GM12878 (cell line): ENCODE measurements around the gene LRP1B. TPM values are rescaled to one million over a fixed set of nuclear protein-coding genes. Genes with fewer than 3 reads are reported as not detected.

ENCODE experiments used
- ATAC-seq: fragments of 200-7000 bp; cut with Tn5 transposase; 3 replicates; pipeline ENCODE4 v1.9.1; 2020; ENCODE audit warnings: mild to moderate bottlenecking, moderate library complexity
- BruUV-seq: library from RNA; stranded (reverse); fragments of 400-500 nt; replicated peaks from 2 replicates; lab custom pipeline; 2021; lab: Mats Ljungman, UMichigan
- CTCF ChIA-PET: fragments of 300-600 bp; sonication (Branson Sonifier 250); formaldehyde crosslinking; extraction: SDS; loops from one replicate; lab custom pipeline; 2021; ENCODE audit warnings: inconsistent platforms; lab: Yijun Ruan, JAX
- POLR2A ChIA-PET: fragments of 350-600 bp; formaldehyde crosslinking; extraction: SDS; loops from one replicate; lab custom pipeline; 2021; ENCODE audit warnings: inconsistent platforms; lab: Charles Lee
- RAD21 ChIA-PET: fragments of 300-600 bp; sonication (Branson Sonifier 250); formaldehyde crosslinking; loops from one replicate; lab custom pipeline; 2023; ENCODE audit warnings: antibody characterized with exemption; ENCODE audit not compliant: unreplicated experiment; lab: Charles Lee
- SMC1A ChIA-PET: fragments of 300-600 bp; sonication (Branson Sonifier 250); formaldehyde crosslinking; loops from one replicate; lab custom pipeline; 2023; ENCODE audit not compliant: unreplicated experiment, uncharacterized antibody; lab: Charles Lee
- DNase-seq: peaks from one replicate; pipeline ENCODE4 v3.0.0-alpha.2; 2011; ENCODE audit warnings: low read depth, low spot score
- FAIRE-seq: peaks from 3 replicates; lab custom pipeline; 2011; peaks lifted over from hg19 to GRCh38; lab: Jason Lieb, UNC
- H2AFZ ChIP-seq: 2 replicates; pipeline ENCODE4 v1.6.0; 2011; ENCODE audit warnings: low read depth, low read length, control low read depth; ENCODE audit not compliant: control insufficient read depth
- H3K27ac ChIP-seq: 2 replicates; pipeline ENCODE4 v1.5.1; 2011; ENCODE audit warnings: control low read depth; ENCODE audit not compliant: control insufficient read depth, insufficient read depth
- H3K27me3 ChIP-seq, 2 experiments: replicated peaks in 1 of 2; 2 replicates each; pipeline versions ENCODE4 v1.6.0 to v1.6.1; 2011; ENCODE audit warnings: low read length in 1 of 2; ENCODE audit not compliant: control insufficient read depth in 2 of 2, insufficient read depth in 2 of 2
- H3K36me3 ChIP-seq, 2 experiments: 2 replicates each; pipeline ENCODE4 v1.5.1; 2011; ENCODE audit warnings: low read length in 1 of 2; ENCODE audit not compliant: control insufficient read depth in 2 of 2, insufficient read depth in 2 of 2
- H3K4me1 ChIP-seq: 2 replicates; pipeline ENCODE4 v1.6.1; 2011; ENCODE audit warnings: mild to moderate bottlenecking, low read length, moderate library complexity, mixed read lengths; ENCODE audit not compliant: control insufficient read depth, insufficient read depth
- H3K4me2 ChIP-seq: 2 replicates; pipeline ENCODE4 v1.6.0; 2011; ENCODE audit warnings: control low read depth; ENCODE audit not compliant: control insufficient read depth, insufficient read depth
- H3K4me3 ChIP-seq: fragments of 200-600 bp; sonication (generic); 2 replicates; pipeline ENCODE4 v1.5.1; 2016
- H3K79me2 ChIP-seq: 2 replicates; pipeline ENCODE4 v1.6.0; 2011; ENCODE audit warnings: low read length; ENCODE audit not compliant: control insufficient read depth, insufficient read depth
- H3K9ac ChIP-seq: 2 replicates; pipeline ENCODE4 v1.8.0; 2011; ENCODE audit warnings: low read length, control low read depth, mixed read lengths; ENCODE audit not compliant: control insufficient read depth, insufficient read depth
- H3K9me3 ChIP-seq: replicated peaks from 3 replicates; pipeline ENCODE4 v1.5.1; 2011; ENCODE audit warnings: mild to moderate bottlenecking, low read length; ENCODE audit not compliant: control insufficient read depth, insufficient read depth
- H4K20me1 ChIP-seq: 2 replicates; pipeline ENCODE4 v1.6.0; 2011; ENCODE audit not compliant: control insufficient read depth, insufficient read depth
- CREM ChIP-seq: IDR thresholded peaks from 2 replicates; pipeline ENCODE4 v1.6.1; 2014; ENCODE audit warnings: antibody characterized with exemption, low read depth
- EGR1 ChIP-seq, 2 experiments: IDR thresholded peaks; 1 replicate in 1 of 2; 2 replicates in 1 of 2; pipeline ENCODE4 v1.6.1; 2011 to 2012; ENCODE audit warnings: low read depth in 2 of 2, low read length in 2 of 2, borderline replicate concordance in 1 of 2, mild to moderate bottlenecking in 1 of 2, moderate library complexity in 1 of 2
- NR2C2 ChIP-seq: IDR thresholded peaks from 2 replicates; pipeline ENCODE4 v1.6.1; 2011; ENCODE audit warnings: borderline replicate concordance, low read depth; ENCODE audit not compliant: control insufficient read depth, insufficient read length
- RB1 ChIP-seq: fragments of 450-650 bp; formaldehyde crosslinking; IDR thresholded peaks from 2 replicates; pipeline ENCODE4 v1.6.1; 2017; ENCODE audit warnings: mild to moderate bottlenecking, borderline replicate concordance
- RUNX3 ChIP-seq: IDR thresholded peaks from 2 replicates; pipeline ENCODE4 v1.6.1; 2012; ENCODE audit warnings: low read length, inconsistent platforms
- SREBF1 ChIP-seq: IDR thresholded peaks from 2 replicates; pipeline ENCODE4 v1.6.1; 2012; ENCODE audit warnings: mild to moderate bottlenecking, low read length
- SREBF2 ChIP-seq: IDR thresholded peaks from 2 replicates; pipeline ENCODE4 v1.6.1; 2012; ENCODE audit warnings: mild to moderate bottlenecking, low read length
- SRF ChIP-seq, 2 experiments: IDR thresholded peaks; 2 replicates each; pipeline ENCODE4 v1.6.1; 2011; ENCODE audit warnings: low read depth in 2 of 2, low read length in 2 of 2, mild to moderate bottlenecking in 1 of 2, moderate library complexity in 1 of 2
- SUPT20H ChIP-seq: IDR thresholded peaks from 2 replicates; pipeline ENCODE4 v1.6.1; 2011; ENCODE audit warnings: low read depth, mild to moderate bottlenecking, low read length, moderate library complexity, borderline replicate concordance; ENCODE audit not compliant: control insufficient read depth
- WGBS: methylation state at CpG from one replicate; pipeline ENCODE4 v1.1.6; 2016; ENCODE audit warnings: low lambda C conversion rate; ENCODE audit not compliant: insufficient replicate concordance, insufficient coverage; ENCODE audit errors: missing lambda C conversion rate; 5-methylcytosine and 5-hydroxymethylcytosine counted together
- in situ Hi-C: fragments of 300-500 bp; cut with MboI; formaldehyde crosslinking; loops from 9 replicates; pipeline ENCODE4 v1.14.3; 2018; ENCODE audit warnings: mixed read lengths
- intact Hi-C: fragments of 100-400 bp; cut with micrococcal nuclease; formaldehyde crosslinking; loops from one replicate; pipeline ENCODE4 v1.14.2; 2022; ENCODE audit not compliant: unreplicated experiment
- polyA plus RNA-seq, 11 experiments: library from polyadenylated mRNA; depleted of rRNA in 4 of 11; unstranded in 6 of 11; stranded (reverse) in 5 of 11; fragments of >200 nt; fragmentation: Nextera tagmentation in 4 of 11; fragmentation: Illumina TruSeq in 1 of 11; extraction: Ambion mirVana in 4 of 11; extraction: Trizol in 1 of 11; gene quantifications; 1 replicate in 1 of 11; 2 replicates in 10 of 11; pipeline versions ENCODE4 v1.2.1 to v1.2.3, GENCODE V29; 2011 to 2016; ENCODE audit warnings: inconsistent platforms in 2 of 11, missing spikeins in 2 of 11, low read depth in 1 of 11
- total RNA-seq, 4 experiments: library from RNA; depleted of rRNA in 3 of 4; stranded (reverse); fragments of >200 nt in 3 of 4; fragmentation: Illumina TruSeq in 1 of 4; extraction: Trizol in 1 of 4; gene quantifications; 2 replicates each; pipeline versions ENCODE4 v1.2.1 to v1.2.3, GENCODE V29; 2013 to 2021
- TF ChIP-seq, protein P1 (sequence below): fragments of 450-650 bp; conservative IDR thresholded peaks from 2 replicates; pipeline ENCODE4 v1.6.1; 2017; ENCODE audit warnings: mild to moderate bottlenecking, moderate library complexity
- TF ChIP-seq, protein P2 (sequence below): IDR thresholded peaks from 2 replicates; pipeline ENCODE4 v1.6.1; 2011; ENCODE audit warnings: borderline replicate concordance, low read depth, mild to moderate bottlenecking, moderate library complexity, mixed read lengths, low read length; ENCODE audit not compliant: insufficient read depth; ENCODE audit errors: extremely low read length

The LRP1B gene
- total and polyA plus RNA-seq, 10 of the 15 experiments (the other 5 are each of a cell fraction or from before 2014, with no cell fraction given): under 0.01 to 0.06 (median 0.03) TPM; not detected in 5

DNA sequence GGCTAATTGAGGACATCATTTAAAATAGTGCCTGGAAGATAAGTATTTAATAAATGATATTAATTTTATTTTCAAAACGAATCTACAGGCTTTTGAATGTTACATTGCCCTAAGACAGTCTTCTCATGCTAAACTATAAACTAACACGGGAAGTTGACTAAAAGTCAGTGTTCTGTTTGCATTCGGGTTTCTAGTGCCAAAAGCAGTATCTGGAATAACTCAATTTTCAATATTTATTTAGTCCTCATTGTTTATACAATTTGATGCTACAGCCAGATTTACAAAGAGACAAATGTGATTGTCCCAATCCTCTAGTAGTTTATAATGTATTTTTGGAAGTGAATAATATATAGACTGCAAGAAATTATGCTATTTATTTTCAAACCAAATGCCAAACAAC, 429.2 kb downstream of the LRP1B start (continued):
- TF ChIP-seq, protein P1, sequence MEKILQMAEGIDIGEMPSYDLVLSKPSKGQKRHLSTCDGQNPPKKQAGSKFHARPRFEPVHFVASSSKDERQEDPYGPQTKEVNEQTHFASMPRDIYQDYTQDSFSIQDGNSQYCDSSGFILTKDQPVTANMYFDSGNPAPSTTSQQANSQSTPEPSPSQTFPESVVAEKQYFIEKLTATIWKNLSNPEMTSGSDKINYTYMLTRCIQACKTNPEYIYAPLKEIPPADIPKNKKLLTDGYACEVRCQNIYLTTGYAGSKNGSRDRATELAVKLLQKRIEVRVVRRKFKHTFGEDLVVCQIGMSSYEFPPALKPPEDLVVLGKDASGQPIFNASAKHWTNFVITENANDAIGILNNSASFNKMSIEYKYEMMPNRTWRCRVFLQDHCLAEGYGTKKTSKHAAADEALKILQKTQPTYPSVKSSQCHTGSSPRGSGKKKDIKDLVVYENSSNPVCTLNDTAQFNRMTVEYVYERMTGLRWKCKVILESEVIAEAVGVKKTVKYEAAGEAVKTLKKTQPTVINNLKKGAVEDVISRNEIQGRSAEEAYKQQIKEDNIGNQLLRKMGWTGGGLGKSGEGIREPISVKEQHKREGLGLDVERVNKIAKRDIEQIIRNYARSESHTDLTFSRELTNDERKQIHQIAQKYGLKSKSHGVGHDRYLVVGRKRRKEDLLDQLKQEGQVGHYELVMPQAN: no peak
- no peak for TF ChIP-seq SREBF2
- TF ChIP-seq SUPT20H: no peak
- TF ChIP-seq RB1: no peak
- no peak for TF ChIP-seq SRF (IDR thresholded peaks at IDR 0.05; ENCODE audit: low read depth in 2 of 2, low read length in 2 of 2)
- TF ChIP-seq SREBF1: no peak
- no peak for TF ChIP-seq CREM

DNA sequence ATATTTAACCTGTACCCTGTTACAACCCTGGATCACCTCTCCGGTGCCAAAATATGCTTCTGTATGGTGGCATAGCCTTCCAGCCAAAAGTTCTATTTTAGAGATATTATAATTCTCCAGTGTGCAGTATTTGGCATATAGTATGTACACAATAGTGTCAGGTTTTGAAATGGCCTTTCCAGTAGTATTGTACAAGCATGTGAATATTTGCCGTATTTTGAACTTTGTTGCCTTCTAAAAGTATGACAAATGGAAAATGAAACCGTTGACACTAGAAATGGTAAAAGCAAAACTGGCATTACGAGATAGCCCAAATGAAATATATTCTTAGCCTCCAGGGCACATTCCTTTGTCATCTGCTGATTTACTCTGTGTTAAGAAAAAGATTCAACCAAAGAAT, 431.2 kb downstream of the LRP1B start:
- BruUV-seq: no TSS peak
- H3K4me3 ChIP-seq: no peak overlapping the region
- no peak overlapping the region for H3K27ac ChIP-seq
- in situ Hi-C loops: no loop called here
- no peak overlapping the region for H3K9ac ChIP-seq
- no peaks in the 10 kb centered on the region for H3K36me3 ChIP-seq
- H4K20me1 ChIP-seq: no peaks in the 10 kb centered on the region
- RAD21 ChIA-PET: no interaction called here
- POLR2A ChIA-PET: no interaction called here
- no peaks in the 10 kb centered on the region for H3K27me3 ChIP-seq
- H3K79me2 ChIP-seq: no peaks in the 10 kb centered on the region
- FAIRE-seq (no peak), DNase-seq (no peak), ATAC-seq (no peak)
- WGBS: 36% methylated on average over 4 of the region's 4 CpGs
- SMC1A ChIA-PET: no interaction called here
- H2AFZ ChIP-seq: no peak overlapping the region
- H3K4me1 ChIP-seq: no peaks in the 10 kb centered on the region
- CTCF ChIA-PET: no interaction called here
- intact Hi-C loops: no loop called here
- H3K4me2 ChIP-seq: no peak overlapping the region
- TF ChIP-seq, protein P2, sequence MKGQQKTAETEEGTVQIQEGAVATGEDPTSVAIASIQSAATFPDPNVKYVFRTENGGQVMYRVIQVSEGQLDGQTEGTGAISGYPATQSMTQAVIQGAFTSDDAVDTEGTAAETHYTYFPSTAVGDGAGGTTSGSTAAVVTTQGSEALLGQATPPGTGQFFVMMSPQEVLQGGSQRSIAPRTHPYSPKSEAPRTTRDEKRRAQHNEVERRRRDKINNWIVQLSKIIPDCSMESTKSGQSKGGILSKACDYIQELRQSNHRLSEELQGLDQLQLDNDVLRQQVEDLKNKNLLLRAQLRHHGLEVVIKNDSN: no peak
- TF ChIP-seq EGR1 (IDR thresholded peaks at IDR 0.05; ENCODE audit: borderline replicate concordance in 1 of 2, low read depth in 2 of 2, low read length in 2 of 2): no peak
- no peak for TF ChIP-seq RUNX3
- TF ChIP-seq NR2C2: no peak
- no peaks in the 10 kb centered on the region for H3K9me3 ChIP-seq
